ENCODE results near the gene PARP3. TPM values are rescaled to one million over a fixed set of nuclear protein-coding genes. Genes with fewer than 3 reads are reported as not detected.

The PARP3 gene
- total RNA-seq, 4 donors from 2014 or later: 5.1 to 22.4 (median 11.4) TPM

GRCh38 chr3:51932471-51933370 lies 9.4 kb upstream of the PARP3 start:
- H3K4me1 ChIP-seq: no peaks in the 10 kb centered on the region

GRCh38 chr3:51933471-51934138 lies 8.6 kb upstream of the PARP3 start:
- DNase-seq: no peak
- no peak overlapping the region for H3K4me3 ChIP-seq
- H3K27ac ChIP-seq: no peak overlapping the region
- H3K27me3 ChIP-seq: no peaks in the 10 kb centered on the region
- TF ChIP-seq CTCF (IDR thresholded peaks at IDR 0.05): no peak
- no peak for TF ChIP-seq POLR2A (IDR thresholded peaks at IDR 0.05)
- H3K36me3 ChIP-seq: no peaks in the 10 kb centered on the region
- H3K4me1 ChIP-seq: no peaks in the 10 kb centered on the region
- intact Hi-C loops (cut with DNase I; ENCODE audit: low total_unique reads): no loop called here
- H3K9me3 ChIP-seq: no peaks in the 10 kb centered on the region

More at GRCh38 chr3:51932471-51933370, 9.4 kb upstream of the PARP3 start:
- intact Hi-C loops (cut with DNase I; ENCODE audit: low total_unique reads): no loop called here
- Histone ChIP-seq H3K27me3 (no peaks in the 10 kb centered on the region), H3K36me3 (no peaks in the 10 kb centered on the region), H3K27ac (no peak overlapping the region), H3K4me3 (no peak overlapping the region), H3K9me3 (no peaks in the 10 kb centered on the region)
- TF ChIP-seq POLR2A (IDR thresholded peaks at IDR 0.05): no peak
- no peak for TF ChIP-seq CTCF (IDR thresholded peaks at IDR 0.05)
- DNase-seq: no peak

GRCh38 chr3:51934139-51934850 lies 7.9 kb upstream of the PARP3 start:
- no peaks in the 10 kb centered on the region for H3K27me3 ChIP-seq
- H3K9me3 ChIP-seq: no peaks in the 10 kb centered on the region
- no peaks in the 10 kb centered on the region for H3K4me1 ChIP-seq
- no peak overlapping the region for H3K27ac ChIP-seq
- intact Hi-C loops (cut with DNase I; ENCODE audit: low total_unique reads): no loop called here
- H3K36me3 ChIP-seq: no peaks in the 10 kb centered on the region
- no peak for TF ChIP-seq POLR2A (IDR thresholded peaks at IDR 0.05)
- no peak for TF ChIP-seq CTCF (IDR thresholded peaks at IDR 0.05)
- no peak for DNase-seq
- no peak overlapping the region for H3K4me3 ChIP-seq

GRCh38 chr3:51934991-51935885 lies 6.9 kb upstream of the PARP3 start:
- intact Hi-C loops (cut with DNase I; ENCODE audit: low total_unique reads): no loop called here
- no peak for DNase-seq
- H3K4me1 ChIP-seq: no peaks in the 10 kb centered on the region
- no peak overlapping the region for H3K4me3 ChIP-seq
- H3K27ac ChIP-seq: no peak overlapping the region
- TF ChIP-seq CTCF (IDR thresholded peaks at IDR 0.05) (no peak), POLR2A (IDR thresholded peaks at IDR 0.05) (no peak)
- H3K36me3 ChIP-seq: no peaks in the 10 kb centered on the region
- H3K9me3 ChIP-seq: no peaks in the 10 kb centered on the region
- H3K27me3 ChIP-seq: no peaks in the 10 kb centered on the region

Measured in uterus (tissue), 4 donors.